HepG2 (cell line): ENCODE measurements around the gene INF2. TPM values are rescaled to one million over a fixed set of nuclear protein-coding genes. Genes with fewer than 3 reads are reported as not detected.
A peak's percentile ranks its signal among the peaks of the same experiment; 100 is the strongest.

Source experiments
- ATAC-seq: fragments of 200-7000 bp; cut with Tn5 transposase; 3 replicates; pipeline ENCODE4 v1.9.1; 2020; ENCODE audit warnings: mild to moderate bottlenecking, moderate library complexity
- BruUV-seq: library from RNA; stranded (reverse); fragments of 400-500 nt; replicated peaks from 2 replicates; lab custom pipeline; 2021; lab: Mats Ljungman, UMichigan
- CTCF ChIA-PET: fragments of 300-600 bp; formaldehyde crosslinking; extraction: SDS; loops from one replicate; lab custom pipeline; 2021; ENCODE audit warnings: low total read pairs, inconsistent platforms, low intra/inter-chr PET ratio; lab: Yijun Ruan, JAX
- POLR2A ChIA-PET: fragments of 350-600 bp; sonication (Branson Sonifier 250); formaldehyde crosslinking; loops from one replicate; lab custom pipeline; 2020; ENCODE audit warnings: antibody characterized with exemption, inconsistent platforms; lab: Yijun Ruan, JAX
- DNase-seq: peaks from one replicate; pipeline ENCODE4 v3.0.0-alpha.2; 2015; ENCODE audit warnings: low spot score
- FAIRE-seq: peaks from 3 replicates; lab custom pipeline; 2011; peaks lifted over from hg19 to GRCh38; lab: Jason Lieb, UNC
- H2AFZ ChIP-seq: one replicate; pipeline ENCODE4 v1.6.1; 2011; ENCODE audit warnings: low read length, inconsistent platforms
- H3K27ac ChIP-seq: fragments of 300-600 bp; 3 replicates; pipeline ENCODE4 v1.8.0; 2011; ENCODE audit warnings: mixed run types, mild to moderate bottlenecking, mixed read lengths, low read length, inconsistent platforms; ENCODE audit not compliant: insufficient read depth; ENCODE audit errors: extremely low read length
- H3K27me3 ChIP-seq, 2 experiments: fragments of 200-600 bp in 1 of 2; 2 replicates in 1 of 2; 3 replicates in 1 of 2; pipeline versions ENCODE4 v1.6.0 to v1.8.0; 2011; ENCODE audit warnings: low read length in 2 of 2, mild to moderate bottlenecking in 2 of 2, moderate library complexity in 2 of 2, inconsistent platforms in 1 of 2; ENCODE audit not compliant: insufficient read depth in 2 of 2, control insufficient read depth in 1 of 2
- H3K36me3 ChIP-seq, 2 experiments: fragments of 200-600 bp in 1 of 2; replicated peaks in 1 of 2; 2 replicates in 1 of 2; 3 replicates in 1 of 2; pipeline versions ENCODE4 v1.5.1 to v1.8.0; 2011; ENCODE audit warnings: low read length in 2 of 2, inconsistent platforms in 1 of 2; ENCODE audit not compliant: insufficient read depth in 2 of 2, control insufficient read depth in 1 of 2
- H3K4me1 ChIP-seq: 2 replicates; pipeline ENCODE4 v1.5.1; 2012; ENCODE audit warnings: low read length, inconsistent platforms; ENCODE audit not compliant: insufficient read depth
- H3K4me2 ChIP-seq: 2 replicates; pipeline ENCODE4 v1.6.0; 2011; ENCODE audit warnings: low read depth, low read length, inconsistent platforms
- H3K4me3 ChIP-seq, 3 experiments: fragments of 200-600 bp in 1 of 3; sonication (generic), shearing (Covaris generic) in 1 of 3; replicated peaks in 1 of 3; 2 replicates each; pipeline ENCODE4 v1.5.1; 2011 to 2016; ENCODE audit warnings: low read length in 3 of 3, inconsistent platforms in 2 of 3, low read depth in 2 of 3, mild to moderate bottlenecking in 2 of 3, control low read depth in 1 of 3, mixed read lengths in 1 of 3; ENCODE audit not compliant: insufficient read depth in 1 of 3
- H3K79me2 ChIP-seq: one replicate; pipeline ENCODE4 v1.6.1; 2011; ENCODE audit warnings: low read length, inconsistent platforms; ENCODE audit not compliant: insufficient read depth
- H3K9ac ChIP-seq: 2 replicates; pipeline ENCODE4 v1.6.0; 2011; ENCODE audit warnings: mild to moderate bottlenecking, low read depth, low read length, inconsistent platforms; ENCODE audit not compliant: insufficient read depth
- H3K9me3 ChIP-seq: 2 replicates; pipeline ENCODE4 v1.5.1; 2012; ENCODE audit warnings: mild to moderate bottlenecking, low read length
- H4K20me1 ChIP-seq: 2 replicates; pipeline ENCODE4 v1.6.0; 2011; ENCODE audit warnings: inconsistent platforms, mild to moderate bottlenecking, low read length, moderate library complexity; ENCODE audit not compliant: insufficient read depth
- EED ChIP-seq: sonication (generic); formaldehyde crosslinking; IDR thresholded peaks from 2 replicates; pipeline ENCODE4 v1.5.0; 2020; ENCODE audit warnings: mild to moderate bottlenecking, missing genetic modification reagents
- FOXA1 ChIP-seq, 2 experiments: fragments of 450-650 bp in 1 of 2; sonication (generic) in 1 of 2; formaldehyde crosslinking in 1 of 2; IDR thresholded peaks; 2 replicates each; pipeline versions ENCODE4 v1.4.0 to v1.6.1; 2016 to 2020; ENCODE audit warnings: missing genetic modification reagents in 1 of 2
- GATAD1 ChIP-seq: IDR thresholded peaks from 2 replicates; pipeline ENCODE4 v1.6.1; 2016; ENCODE audit warnings: missing genetic modification reagents, missing compliant biosample characterization
- IKZF5 ChIP-seq: IDR thresholded peaks from 2 replicates; pipeline ENCODE4 v1.6.1; 2018; ENCODE audit warnings: missing genetic modification reagents, mild to moderate bottlenecking, missing compliant biosample characterization
- NFAT5 ChIP-seq: sonication (generic); formaldehyde crosslinking; IDR thresholded peaks from 2 replicates; pipeline ENCODE4 v1.4.0; 2020; ENCODE audit warnings: missing genetic modification reagents
- NR2F1 ChIP-seq, 2 experiments: fragments of 450-650 bp in 1 of 2; formaldehyde crosslinking in 1 of 2; IDR thresholded peaks; 2 replicates each; pipeline versions ENCODE4 v1.5.0 to v1.6.1; 2016 to 2020; ENCODE audit warnings: mild to moderate bottlenecking in 1 of 2, missing compliant biosample characterization in 1 of 2, missing genetic modification reagents in 1 of 2, moderate library complexity in 1 of 2
- PHF20 ChIP-seq: sonication (generic); formaldehyde crosslinking; IDR thresholded peaks from 2 replicates; pipeline ENCODE4 v1.5.0; 2020; ENCODE audit warnings: mild to moderate bottlenecking, missing genetic modification reagents
- PITX1 ChIP-seq: sonication (generic); formaldehyde crosslinking; IDR thresholded peaks from 2 replicates; pipeline ENCODE4 v1.5.1; 2020; ENCODE audit warnings: mild to moderate bottlenecking, missing genetic modification reagents
- POLR2G ChIP-seq: fragments of 200-400 bp; formaldehyde crosslinking; IDR thresholded peaks from 2 replicates; pipeline ENCODE4 v1.6.1; 2018; ENCODE audit warnings: mild to moderate bottlenecking, low read depth, low read length, moderate library complexity
- REXO4 ChIP-seq: sonication (generic); formaldehyde crosslinking; IDR thresholded peaks from 2 replicates; pipeline ENCODE4 v1.8.0; 2022; ENCODE audit warnings: missing genetic modification reagents, mild to moderate bottlenecking, borderline replicate concordance
- ZMYM4 ChIP-seq: sonication (generic); formaldehyde crosslinking; IDR thresholded peaks from 2 replicates; pipeline ENCODE4 v1.8.1; 2023; ENCODE audit warnings: mild to moderate bottlenecking, missing genetic modification reagents
- ZNF567 ChIP-seq: sonication (generic); formaldehyde crosslinking; IDR thresholded peaks from 2 replicates; pipeline ENCODE4 v1.8.1; 2023; ENCODE audit warnings: mild to moderate bottlenecking, missing genetic modification reagents, borderline replicate concordance
- ZNF619 ChIP-seq: sonication (generic); formaldehyde crosslinking; IDR thresholded peaks from 2 replicates; pipeline ENCODE4 v1.4.0; 2020; ENCODE audit warnings: mild to moderate bottlenecking, missing genetic modification reagents
- ZNF780A ChIP-seq: sonication (generic); formaldehyde crosslinking; IDR thresholded peaks from 2 replicates; pipeline ENCODE4 v1.8.0; 2022; ENCODE audit warnings: mild to moderate bottlenecking, missing genetic modification reagents, moderate library complexity
- WGBS: methylation state at CpG from one replicate; pipeline ENCODE4 v1.1.6; 2017; ENCODE audit warnings: low lambda C conversion rate; 5-methylcytosine and 5-hydroxymethylcytosine counted together
- in situ Hi-C: cut with HindIII; loops from 2 replicates; pipeline ENCODE4 v1.10.0; 2017; ENCODE audit warnings: low pct_unique_long_range_greater_than_20kb; ENCODE audit not compliant: extremely low pct_ligation_motif_present
- intact Hi-C: fragments of 100-400 bp; cut with micrococcal nuclease; formaldehyde crosslinking; loops from one replicate; pipeline ENCODE4 v1.10.0; 2022; ENCODE audit not compliant: unreplicated experiment
- polyA plus RNA-seq, 8 experiments: library from polyadenylated mRNA; depleted of rRNA in 3 of 8; stranded (reverse) in 7 of 8; unstranded in 1 of 8; fragments of >200 nt; fragmentation: Illumina TruSeq in 4 of 8; extraction: Trizol in 4 of 8; gene quantifications; 2 replicates each; pipeline versions ENCODE4 v1.2.1 to v1.2.3, GENCODE V29; 2011 to 2016; ENCODE audit warnings: low read depth in 4 of 8, missing spikeins in 1 of 8, mixed read lengths in 1 of 8; ENCODE audit not compliant: insufficient read depth in 1 of 8
- total RNA-seq, 5 experiments: library from RNA; depleted of rRNA; stranded (reverse); fragments of >200 nt; fragmentation: Illumina TruSeq; extraction: Trizol; gene quantifications; 2 replicates each; pipeline ENCODE4 v1.2.3, GENCODE V29; 2016; ENCODE audit warnings: low read depth in 1 of 5

Gene INF2
- total and polyA plus RNA-seq, 2 of the 13 experiments (the other 11 are each of a cell fraction or from before 2014, with no cell fraction given) = 16.4 to 26.4 TPM

- peak; percentile 5; the same call in 1 of the 2 replicates for TF ChIP-seq ZMYM4
- no peak for TF ChIP-seq PHF20 (CRISPR knock-in tag)
- TF ChIP-seq, all 625 proteins: peak for 8
Observed at GRCh38 chr14:104767634-104767918, 78.2 kb downstream of the INF2 start (continued).

GRCh38 chr14:104768437-104769323 is 79.3 kb downstream of the INF2 start:
- Histone ChIP-seq H3K4me3 (peak overlapping the region; percentile 65 to 78 (median 67)), H3K27ac (peak overlapping the region; percentile 97), H3K79me2 (peaks cover 39% of the 10 kb centered on the region), H3K36me3 (peaks cover 17 to 27% of the 10 kb centered on the region in 2 experiments; a peak in 4 of 5 replicates), H3K9ac (peak overlapping the region; percentile 99), H3K4me2 (peak overlapping the region; percentile 93), H2AFZ (no peak overlapping the region), H4K20me1 (peaks cover 12% of the 10 kb centered on the region), H3K9me3 (peaks cover 8% of the 10 kb centered on the region), H3K4me1 (peaks cover 29% of the 10 kb centered on the region), H3K27me3 (no peaks in the 10 kb centered on the region; a peak in 1 of 5 replicates)
- CTCF ChIA-PET = interaction anchor here (1.2 to 2.5 kb wide), 4 partner anchors 29 to 102 kb away, joined by 3 to 15 read pairs (median 10); no protein-coding TSS in a partner anchor
- POLR2A ChIA-PET = interaction anchor here (0.6 to 4.1 kb wide), 19 partner anchors 9 to 141 kb away, joined by 3 to 59 read pairs (median 4); partner anchors contain the start of genes ADSS1, AKT1, CEP170B and SIVA1
- ATAC-seq (peak; percentile 79), FAIRE-seq (peak; percentile 8), DNase-seq (peak; percentile 86)
- intact Hi-C loops (loop anchor here (1.0 to 2.0 kb wide), 3 partner anchors 52 to 105 kb away; partner anchors contain the start of gene CEP170B), in situ Hi-C loops (loop anchor here (5.0 kb wide), 2 partner anchors 54 to 99 kb away; partner anchors contain the start of gene CEP170B)
- 19% methylated on average over 6 of the region's 25 CpGs for WGBS
- no TSS peak for BruUV-seq
- TF ChIP-seq NFAT5 (no peak), NR2F1 (CRISPR knock-in tag; IDR thresholded peaks at IDR 0.05) (peak; percentile 55 to 83), IKZF5 (CRISPR knock-in tag) (peak; percentile 42), ZNF780A (CRISPR knock-in tag) (peak; percentile 61; the same call in 1 of the 2 replicates), REXO4 (CRISPR knock-in tag) (no peak), ZNF567 (CRISPR knock-in tag) (peak; percentile 53; the same call in 1 of the 2 replicates), FOXA1 (IDR thresholded peaks at IDR 0.05) (no peak), FOXA1 (CRISPR knock-in tag; IDR thresholded peaks at IDR 0.05) (no peak), POLR2G (peak; percentile 62; the same call in 1 of the 2 replicates), ZNF619 (CRISPR knock-in tag) (no peak), EED (CRISPR knock-in tag) (0 out of 2 replicates have a peak, but pooled peaks have one; percentile 4), PITX1 (CRISPR knock-in tag) (0 out of 2 replicates have a peak, but pooled peaks have one; percentile 29), GATAD1 (CRISPR knock-in tag) (peak; percentile 61; the same call in 1 of the 2 replicates)
